H9 (cell line): ENCODE results near the gene RNF213. TPM values are rescaled to one million over a fixed set of nuclear protein-coding genes. Genes with fewer than 3 reads are reported as not detected.
A peak's percentile ranks its signal among the peaks of the same experiment; 100 is the strongest.

Source experiments
- DNase-seq: peaks from one replicate; pipeline ENCODE4 v3.0.0-alpha.2; 2017
- H2AFZ ChIP-seq: one replicate; pipeline ENCODE4 v1.6.1; 2013; ENCODE audit warnings: mild to moderate bottlenecking, low read length, control low read depth, moderate library complexity
- H2AK5ac ChIP-seq: 2 replicates; pipeline ENCODE4 v1.6.1; 2013; ENCODE audit warnings: low read length, control low read depth, mixed read lengths; ENCODE audit not compliant: insufficient read length
- H2BK120ac ChIP-seq: one replicate; pipeline ENCODE4 v1.6.1; 2013; ENCODE audit warnings: low read depth, mild to moderate bottlenecking, low read length, control low read depth, inconsistent platforms; ENCODE audit not compliant: poor library complexity, severe bottlenecking
- H2BK12ac ChIP-seq: 2 replicates; pipeline ENCODE4 v1.6.1; 2013; ENCODE audit warnings: low read length, control low read depth, mixed read lengths, low read depth; ENCODE audit not compliant: insufficient read length
- H2BK15ac ChIP-seq: 2 replicates; pipeline ENCODE4 v1.6.1; 2013; ENCODE audit warnings: low read depth, low read length, control low read depth
- H2BK20ac ChIP-seq: one replicate; pipeline ENCODE4 v1.6.1; 2013; ENCODE audit warnings: low read depth, mild to moderate bottlenecking, low read length, control low read depth, inconsistent platforms; ENCODE audit not compliant: poor library complexity, severe bottlenecking
- H2BK5ac ChIP-seq: 2 replicates; pipeline ENCODE4 v1.6.1; 2013; ENCODE audit warnings: low read length, control low read depth, mixed read lengths; ENCODE audit not compliant: insufficient read length
- H3K14ac ChIP-seq: 2 replicates; pipeline ENCODE4 v1.6.1; 2013; ENCODE audit warnings: low read length, control low read depth; ENCODE audit not compliant: insufficient read depth
- H3K18ac ChIP-seq: 2 replicates; pipeline ENCODE4 v1.6.1; 2013; ENCODE audit warnings: low read depth, mild to moderate bottlenecking, mixed read lengths, low read length, control low read depth; ENCODE audit not compliant: insufficient read length
- H3K23ac ChIP-seq: 2 replicates; pipeline ENCODE4 v1.6.1; 2013; ENCODE audit warnings: low read length, control low read depth, mixed read lengths, low read depth; ENCODE audit not compliant: insufficient read length
- H3K23me2 ChIP-seq: 2 replicates; pipeline ENCODE4 v1.6.1; 2013; ENCODE audit warnings: low read depth, mild to moderate bottlenecking, mixed read lengths, low read length, control low read depth; ENCODE audit not compliant: insufficient read length, poor library complexity, severe bottlenecking
- H3K27ac ChIP-seq: 2 replicates; pipeline ENCODE4 v1.5.1; 2013; ENCODE audit warnings: low read length, control low read depth, mixed read lengths, low read depth; ENCODE audit not compliant: insufficient read length
- H3K27me3 ChIP-seq: 2 replicates; pipeline ENCODE4 v1.6.1; 2013; ENCODE audit warnings: low read length, control low read depth, inconsistent platforms; ENCODE audit not compliant: insufficient read depth
- H3K4ac ChIP-seq: 2 replicates; pipeline ENCODE4 v1.6.1; 2013; ENCODE audit warnings: low read depth, mild to moderate bottlenecking, control low read depth, inconsistent platforms, low read length, moderate library complexity
- H3K4me1 ChIP-seq: 2 replicates; pipeline ENCODE4 v1.6.1; 2013; ENCODE audit warnings: low read length, control low read depth, inconsistent platforms; ENCODE audit not compliant: insufficient read depth
- H3K4me2 ChIP-seq: 2 replicates; pipeline ENCODE4 v1.6.1; 2013; ENCODE audit warnings: low read length, control low read depth, mixed read lengths; ENCODE audit not compliant: insufficient read length, insufficient read depth
- H3K56ac ChIP-seq: 2 replicates; pipeline ENCODE4 v1.6.1; 2013; ENCODE audit warnings: low read depth, mild to moderate bottlenecking, mixed read lengths, low read length, control low read depth; ENCODE audit not compliant: insufficient read length
- H3K79me1 ChIP-seq: 2 replicates; pipeline ENCODE4 v1.6.1; 2013; ENCODE audit warnings: low read depth, mild to moderate bottlenecking, moderate library complexity, low read length, control low read depth, inconsistent platforms; ENCODE audit not compliant: insufficient read depth, poor library complexity, severe bottlenecking
- H3K79me2 ChIP-seq: 2 replicates; pipeline ENCODE4 v1.6.1; 2013; ENCODE audit warnings: low read length, control low read depth, inconsistent platforms; ENCODE audit not compliant: insufficient read depth
- H3K9ac ChIP-seq: 2 replicates; pipeline ENCODE4 v1.6.1; 2013; ENCODE audit warnings: low read length, control low read depth, mixed read lengths; ENCODE audit not compliant: insufficient read length; ENCODE audit errors: extremely low read depth
- H3K9me3 ChIP-seq: one replicate; pipeline ENCODE4 v1.6.1; 2013; ENCODE audit warnings: low read depth, low read length, inconsistent platforms; ENCODE audit not compliant: control insufficient read depth
- H3T11ph ChIP-seq: one replicate; pipeline ENCODE4 v1.6.1; 2013; ENCODE audit warnings: mild to moderate bottlenecking, low read length, control low read depth, inconsistent platforms
- H4K20me1 ChIP-seq: one replicate; pipeline ENCODE4 v1.6.1; 2013; ENCODE audit not compliant: control insufficient read depth, insufficient read length, insufficient read depth
- H4K5ac ChIP-seq: 2 replicates; pipeline ENCODE4 v1.6.1; 2013; ENCODE audit warnings: low read depth, mild to moderate bottlenecking, mixed read lengths, low read length, control low read depth; ENCODE audit not compliant: insufficient read length
- H4K8ac ChIP-seq: replicated peaks from 2 replicates; pipeline ENCODE4 v1.6.1; 2013; ENCODE audit warnings: low read length, control low read depth, mixed read lengths, low read depth; ENCODE audit not compliant: insufficient read length
- H4K91ac ChIP-seq: 2 replicates; pipeline ENCODE4 v1.6.1; 2013; ENCODE audit warnings: low read depth, mild to moderate bottlenecking, moderate library complexity, mixed read lengths, low read length, control low read depth; ENCODE audit not compliant: insufficient read length
- H3K27ac Mint-ChIP-seq, 3 experiments: 2 replicates in 2 of 3; 3 replicates in 1 of 3; pipeline ENCODE4 v1.8.0; 2020 to 2021; ENCODE audit warnings: mixed read lengths in 3 of 3, mild to moderate bottlenecking in 1 of 3, moderate library complexity in 1 of 3
- H3K27me3 Mint-ChIP-seq: 2 replicates; pipeline ENCODE4 v1.8.0; 2021; ENCODE audit warnings: low read depth, mild to moderate bottlenecking, moderate library complexity, mixed read lengths
- H3K36me3 Mint-ChIP-seq, 3 experiments: 2 replicates in 2 of 3; 3 replicates in 1 of 3; pipeline ENCODE4 v1.8.0; 2020 to 2021; ENCODE audit warnings: low read depth in 3 of 3, mixed read lengths in 3 of 3; ENCODE audit not compliant: insufficient read depth in 1 of 3
- H3K4me1 Mint-ChIP-seq, 2 experiments: 2 replicates each; pipeline ENCODE4 v1.8.0; 2020; ENCODE audit warnings: mixed read lengths in 2 of 2
- H3K4me3 Mint-ChIP-seq, 2 experiments: 2 replicates in 1 of 2; 3 replicates in 1 of 2; pipeline ENCODE4 v1.8.0; 2020 to 2021; ENCODE audit warnings: mild to moderate bottlenecking in 2 of 2, mixed read lengths in 2 of 2, moderate library complexity in 1 of 2
- H3K9me3 Mint-ChIP-seq, 2 experiments: 2 replicates in 1 of 2; 3 replicates in 1 of 2; pipeline ENCODE4 v1.8.0; 2020; ENCODE audit warnings: mild to moderate bottlenecking in 2 of 2, mixed read lengths in 2 of 2, moderate library complexity in 1 of 2
- CTCF ChIP-seq: fragments of 200-600 bp; sonication (generic); conservative IDR thresholded peaks from 3 replicates; pipeline ENCODE4 v1.8.0; 2021; ENCODE audit warnings: antibody characterized with exemption, mild to moderate bottlenecking
- WGBS: extraction: QIAGEN DNeasy Blood & Tissue Kit; methylation state at CpG from one replicate; pipeline ENCODE4 v1.1.7; 2013; ENCODE audit warnings: missing lambda C conversion rate, low lambda C conversion rate, mixed read lengths; ENCODE audit not compliant: insufficient read length; ENCODE audit errors: extremely low coverage; 5-methylcytosine and 5-hydroxymethylcytosine counted together
- total RNA-seq: library from RNA; stranded (reverse); gene quantifications from 2 replicates; pipeline ENCODE4 v1.2.1, GENCODE V29; 2021

The RNF213 gene
- total RNA-seq, 1 experiment from 2014 or later, result 34.3 TPM

GRCh38 chr17:80287038-80287437 is 26.4 kb downstream of the RNF213 start:
- Histone ChIP-seq H2AK5ac (no peak overlapping the region), H3T11ph (no peak overlapping the region), H3K79me1 (no peaks in the 10 kb centered on the region), H3K4ac (no peak overlapping the region), H4K20me1 (peaks cover 3% of the 10 kb centered on the region), H4K5ac (no peak overlapping the region), H3K4me1 (no peaks in the 10 kb centered on the region), H4K91ac (no peak overlapping the region), H3K18ac (no peak overlapping the region), H3K9ac (no peak overlapping the region), H3K23me2 (no peaks in the 10 kb centered on the region), H3K56ac (no peak overlapping the region), H2BK15ac (no peak overlapping the region), H2BK120ac (no peak overlapping the region), H3K79me2 (no peaks in the 10 kb centered on the region), H3K27me3 (no peaks in the 10 kb centered on the region), H3K23ac (no peak overlapping the region), H2BK12ac (no peak overlapping the region), H2BK5ac (no peak overlapping the region), H3K14ac (no peak overlapping the region), H3K9me3 (no peaks in the 10 kb centered on the region), H2BK20ac (no peak overlapping the region), H2AFZ (no peak overlapping the region), H3K4me2 (no peak overlapping the region), H3K27ac (no peak overlapping the region), H4K8ac (no peak overlapping the region)
- WGBS, result no CpG with 5 or more reads among the region's 9 CpGs
- Mint-ChIP-seq H3K36me3 (peaks cover 21 to 35% (median 32%) of the 10 kb centered on the region in 3 experiments), H3K4me1 (peaks cover 7 to 16% of the 10 kb centered on the region in 2 experiments), H3K4me3 (no peak overlapping the region; a peak in 1 of 5 replicates), H3K9me3 (no peaks in the 10 kb centered on the region), H3K27me3 (no peaks in the 10 kb centered on the region; the same call in 1 of the 2 replicates), H3K27ac (peak overlapping the region in 2 of 3 experiments; percentile 8 to 18; a peak in 3 of 7 replicates)
- no peak for DNase-seq
- no peak for TF ChIP-seq CTCF
